Activated CD8-positive, alpha-beta memory T cell treated with anti-CD3 and anti-CD28 coated beads for 4 hours (primary cell): ENCODE data around the gene OPRL1.

ENCODE experiments used
- DNase-seq, 2 donors: peaks; one replicate each; pipeline ENCODE4 v3.0.0-alpha.2; 2020; ENCODE audit warnings: low read depth in 2 of 2

Gene OPRL1

DNA sequence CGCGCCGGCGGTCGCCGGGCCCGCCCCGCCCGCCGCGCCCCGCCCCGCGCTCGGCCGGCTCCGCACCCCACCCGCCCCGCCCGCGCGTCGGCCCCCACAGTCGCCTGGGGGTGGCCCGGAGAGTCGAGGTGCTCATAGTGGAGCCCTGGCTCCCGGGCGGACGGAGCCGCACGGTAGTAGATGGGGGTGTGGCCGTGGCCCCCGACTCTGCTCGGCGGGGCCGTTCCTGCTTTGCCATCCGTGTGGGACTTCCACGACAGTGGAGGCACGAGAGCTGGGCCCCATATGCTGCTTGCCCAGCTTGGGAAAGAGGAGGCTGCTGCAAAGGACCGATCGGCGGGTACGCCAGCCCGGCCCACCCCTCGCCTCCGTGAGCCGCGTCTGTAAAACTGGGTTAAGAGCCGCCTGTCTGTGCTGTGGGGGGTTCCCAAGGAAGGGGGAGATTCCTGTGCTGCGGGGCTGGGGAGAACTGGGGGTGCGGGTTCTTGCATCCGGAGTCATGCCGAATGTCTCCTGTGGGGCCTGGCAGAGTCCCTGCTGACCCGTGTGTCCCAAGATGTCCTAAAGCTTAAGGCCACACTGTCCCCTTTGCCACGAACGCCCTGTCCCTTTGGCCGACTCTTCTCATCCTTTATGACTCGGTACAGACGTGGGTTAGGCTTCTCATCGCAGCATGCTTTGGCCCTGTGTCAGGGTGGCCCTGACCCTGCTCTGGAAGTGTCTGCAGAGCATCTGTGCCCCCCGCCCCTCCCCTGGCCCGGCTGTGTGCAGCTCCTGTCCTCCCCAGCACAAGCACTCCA is at the start of gene OPRL1:
OPRL1 (plus strand) TSS at position 70 of the 800 bp plus-strand sequence. CDS start 12,639 bp downstream, outside the sequence.
- no peak for DNase-seq

DNA sequence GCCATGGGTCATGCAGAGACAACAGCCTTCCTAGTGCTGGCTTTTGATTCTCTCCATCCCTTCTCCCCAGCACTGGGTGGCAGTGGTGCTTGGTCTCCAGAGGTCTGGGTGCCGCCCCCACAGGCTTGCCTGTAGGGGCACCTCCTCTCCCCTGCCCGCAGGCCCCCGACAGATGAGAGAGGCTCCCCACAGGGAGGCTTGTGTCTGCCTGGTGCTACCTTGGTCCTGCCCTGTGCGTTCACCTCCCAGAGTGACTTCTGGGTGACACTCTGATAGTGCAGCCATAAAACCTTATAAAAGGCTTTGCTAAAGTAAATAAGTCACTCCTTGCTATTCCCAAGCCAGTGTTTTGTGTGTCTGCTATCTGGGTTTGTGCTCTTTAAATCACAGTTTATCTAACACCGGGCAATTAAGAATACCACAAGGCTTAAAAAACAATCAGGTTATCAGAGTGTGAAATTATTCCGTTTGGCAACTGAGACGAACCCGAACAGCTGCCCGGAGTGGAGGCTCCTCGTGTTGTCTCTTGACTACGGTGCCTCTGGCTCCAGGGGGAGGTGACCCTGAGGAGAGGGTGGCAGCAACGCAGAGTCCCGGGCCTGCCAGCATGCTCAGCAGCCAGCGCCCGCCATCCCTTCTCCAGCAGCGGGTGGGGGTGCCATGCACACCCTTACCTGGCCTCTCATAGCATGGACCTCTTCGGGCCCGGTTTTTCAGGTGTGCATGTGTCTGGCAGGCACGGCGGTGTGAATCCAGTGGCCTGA is 49.3 kb upstream of the OPRL1 start:
- DNase-seq: no peak

- no peak for DNase-seq
Observed at GRCh38 chr20:64031822-64032314, 48.0 kb upstream of the OPRL1 start.

GRCh38 chr20:64032706-64033624 is 46.9 kb upstream of the OPRL1 start:
- no peak for DNase-seq

DNA sequence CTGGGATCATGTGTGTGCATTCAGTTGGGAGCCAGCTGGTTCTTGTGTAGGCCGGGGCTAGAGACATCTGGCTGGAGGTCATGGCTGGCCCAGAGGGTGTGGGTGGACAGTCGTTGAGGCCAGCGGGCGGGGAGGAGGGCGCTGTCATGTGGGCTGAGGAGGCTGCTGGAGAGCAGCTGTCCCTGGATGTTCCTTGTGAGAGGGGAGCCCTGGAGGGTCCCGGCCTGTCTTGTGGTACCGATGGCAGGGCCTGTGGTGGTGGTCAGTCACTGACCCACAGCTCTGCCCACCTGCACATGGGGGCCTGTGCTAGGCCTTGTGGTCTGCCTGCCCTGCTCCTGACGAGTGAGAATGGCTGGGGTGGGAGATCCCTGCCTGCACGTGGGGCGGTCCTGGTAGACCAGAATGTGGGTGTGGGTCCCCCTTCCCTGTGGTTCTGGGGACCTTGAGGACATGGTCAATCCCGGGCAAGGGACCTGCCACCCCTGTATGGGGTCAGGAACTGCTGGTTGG is 45.8 kb upstream of the OPRL1 start:
- no peak for DNase-seq

DNA sequence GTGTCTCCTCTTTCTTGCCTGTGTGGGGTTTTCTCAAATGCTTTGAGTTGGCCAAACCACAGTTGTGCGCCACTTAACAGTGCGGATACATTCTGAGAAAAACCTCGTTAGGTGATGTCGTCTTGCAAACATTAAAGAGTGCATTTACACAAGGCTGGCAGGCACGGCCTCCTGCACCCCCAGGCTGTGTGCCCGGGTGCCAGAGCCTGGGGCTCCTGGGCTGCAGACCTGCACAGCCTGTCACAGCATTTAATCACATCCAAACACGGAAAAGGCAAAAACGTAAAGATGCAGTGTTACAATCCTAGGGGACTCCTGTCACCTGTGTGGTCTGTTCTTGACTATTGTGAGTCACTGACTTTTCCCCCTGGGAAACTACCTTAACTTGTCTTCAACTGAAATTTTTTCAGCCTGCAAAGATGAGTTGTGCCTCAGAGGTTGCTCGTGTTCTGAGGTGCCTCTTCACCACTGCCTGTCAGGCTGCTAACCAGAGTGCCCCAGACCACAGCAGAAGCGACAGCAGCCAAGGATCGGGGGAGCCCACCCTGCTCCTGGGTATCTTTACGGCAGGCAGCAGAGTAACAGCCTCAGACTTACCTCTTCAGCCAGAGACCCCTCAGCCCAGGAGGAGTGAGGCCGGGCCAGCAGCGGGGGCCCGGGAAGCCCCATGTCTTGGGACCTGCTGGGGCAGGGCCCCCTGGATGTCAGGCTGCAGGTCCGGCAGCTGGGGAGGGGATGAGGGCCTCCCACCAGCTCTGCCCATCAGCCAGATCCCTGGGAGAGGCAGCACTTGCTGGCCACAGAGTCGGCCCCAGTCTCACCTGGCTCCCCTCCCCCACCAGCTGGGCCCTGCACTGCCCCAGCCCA is 44.6 kb upstream of the OPRL1 start:
- DNase-seq: no peak

GRCh38 chr20:64035933-64036345 is 43.9 kb upstream of the OPRL1 start, which contains the start of gene C20orf204:
Gene C20orf204, plus strand, starts transcription at chr20:64036182. Its CDS starts 142 bp downstream, at chr20:64036324.
- DNase-seq: no peak

DNA sequence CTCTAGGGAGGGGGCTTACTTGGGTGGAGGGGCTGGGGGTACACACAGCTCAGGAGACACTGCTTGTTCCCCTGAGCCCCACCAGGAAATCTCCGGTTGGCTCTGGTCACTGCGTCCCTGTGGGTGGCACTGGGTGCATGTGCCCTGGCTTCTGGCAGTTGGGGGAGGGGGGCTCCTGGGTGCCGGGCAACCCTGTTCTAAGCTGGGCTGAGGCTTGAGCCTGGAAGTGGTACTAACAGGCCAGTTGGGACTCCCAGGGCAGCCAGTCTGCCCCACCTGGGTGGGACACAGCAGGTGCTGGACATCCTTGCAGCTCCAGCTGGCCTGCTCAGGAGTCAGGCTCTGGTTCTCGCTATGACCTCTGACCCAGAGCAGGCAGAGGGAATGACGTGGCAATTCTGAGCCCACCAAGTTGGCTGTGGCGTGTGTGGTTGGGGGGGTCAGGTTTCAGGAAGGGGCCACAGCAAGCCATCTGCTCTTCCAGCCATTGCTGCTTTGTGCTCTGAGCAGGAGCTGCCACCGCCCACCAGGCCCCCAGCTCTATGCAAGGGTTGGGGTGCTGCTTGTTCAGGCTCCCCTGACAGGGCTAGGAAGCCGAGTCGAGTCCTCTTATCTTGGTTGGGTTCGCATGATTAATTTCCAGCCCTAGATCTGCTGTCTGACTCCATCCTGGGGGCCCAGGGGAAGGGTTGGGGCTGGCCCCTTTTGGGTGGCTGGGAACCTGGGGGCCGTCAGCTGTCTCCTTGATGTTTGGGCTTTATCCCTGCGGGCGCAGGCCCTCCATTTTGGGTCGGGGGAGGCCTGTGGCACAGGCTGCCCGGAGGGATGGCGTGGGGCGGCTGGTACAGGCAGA is 43.3 kb upstream of the OPRL1 start:
- no peak for DNase-seq

- no peak for DNase-seq
Observed at GRCh38 chr20:64037199-64037497, 42.7 kb upstream of the OPRL1 start.

DNA sequence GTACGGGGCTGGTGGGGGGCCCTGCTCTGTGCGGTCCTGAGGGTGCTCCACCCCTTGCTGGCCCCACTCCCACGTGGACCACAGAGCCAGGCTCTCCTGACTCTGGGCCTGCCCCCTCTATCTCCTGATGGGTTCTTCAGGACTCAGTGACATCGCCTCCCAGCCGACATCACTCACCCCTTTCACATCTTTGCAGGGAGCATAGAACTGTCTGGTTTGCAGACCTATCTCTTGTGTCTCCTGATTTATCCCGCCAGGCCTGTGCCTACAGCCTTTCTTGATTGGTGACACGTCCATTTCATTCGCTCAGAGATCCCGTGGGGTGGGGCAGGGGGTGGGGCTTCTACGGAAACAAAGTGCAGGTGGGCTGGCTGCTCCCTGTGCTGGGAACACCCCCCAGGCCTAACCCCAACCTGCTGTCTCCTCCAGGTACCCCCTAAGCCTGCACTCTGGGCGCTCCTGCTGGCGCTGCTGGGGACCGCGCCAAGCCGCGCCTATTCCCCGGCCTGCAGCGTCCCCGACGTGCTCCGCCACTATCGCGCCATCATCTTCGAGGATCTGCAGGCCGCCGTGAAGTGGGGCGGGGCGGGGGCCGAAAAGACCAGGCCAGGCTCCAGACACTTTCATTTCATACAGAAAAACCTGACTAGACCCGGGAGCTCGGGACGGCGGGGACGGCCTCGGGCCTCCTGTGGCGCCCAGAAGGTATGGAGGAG is 42.2 kb upstream of the OPRL1 start:
- no peak for DNase-seq

DNA sequence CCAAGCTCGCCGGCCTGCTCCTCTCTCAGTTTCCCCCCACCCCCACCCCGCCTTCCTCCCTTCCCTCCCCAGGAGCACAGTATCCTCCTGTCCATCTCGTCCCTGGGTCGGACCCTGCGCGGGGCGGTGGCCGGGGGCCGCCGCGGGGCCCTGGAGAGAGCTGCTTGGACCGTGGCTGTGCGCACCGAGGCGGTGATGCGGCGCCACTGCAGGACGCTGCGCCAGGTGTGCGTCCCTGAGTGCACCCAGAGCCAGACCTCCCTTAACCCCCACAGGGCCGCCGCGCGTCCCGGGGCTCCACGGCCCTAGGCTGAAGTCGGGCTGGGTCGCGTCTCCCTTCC is 41.7 kb upstream of the OPRL1 start:
- no peak for DNase-seq

- DNase-seq: peak; percentile 38 to 60
Observed at GRCh38 chr20:64038565-64039292, 41.2 kb upstream of the OPRL1 start.

GRCh38 chr20:64039293-64040160 is 40.4 kb upstream of the OPRL1 start:
- DNase-seq: no peak

DNA sequence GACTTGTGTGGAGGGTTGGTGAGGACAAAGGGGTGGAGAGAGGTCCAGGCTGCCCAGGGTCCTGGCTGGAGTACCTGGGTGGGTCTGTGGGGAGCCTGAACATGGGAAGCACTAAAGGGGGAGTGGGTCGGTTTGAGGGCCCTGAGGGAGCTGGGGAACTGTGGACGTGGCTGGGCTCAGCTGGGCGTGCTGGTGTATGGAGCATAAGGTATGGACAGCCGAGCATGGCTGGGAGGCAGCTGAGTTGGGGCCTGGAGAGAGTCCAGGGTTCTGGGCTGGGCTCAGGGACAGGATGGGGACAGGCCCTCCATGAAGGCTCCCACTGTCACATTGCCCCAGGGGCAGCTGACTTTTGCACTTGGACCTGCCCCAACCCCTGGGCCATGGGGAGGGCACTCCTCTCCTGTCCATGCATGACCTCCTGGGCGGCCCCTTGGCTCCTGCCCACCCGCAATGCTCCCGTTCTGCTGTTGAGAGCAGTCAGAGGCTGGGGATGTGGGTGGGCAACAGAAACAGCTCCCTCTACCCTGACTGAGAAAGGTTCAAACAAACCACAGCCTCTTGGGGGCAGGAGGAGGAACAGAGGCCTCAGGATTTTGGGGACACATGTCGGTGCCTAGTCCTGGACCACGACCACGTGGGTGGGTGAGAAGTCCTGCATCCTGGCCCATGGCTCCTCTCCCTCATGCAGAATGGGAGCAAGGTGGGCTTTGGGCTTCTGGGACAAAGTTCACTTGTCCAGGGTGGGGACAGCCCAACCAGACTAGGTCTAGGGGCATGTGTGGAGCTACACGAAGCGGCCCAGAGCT is 39.4 kb upstream of the OPRL1 start:
- DNase-seq: no peak

DNA sequence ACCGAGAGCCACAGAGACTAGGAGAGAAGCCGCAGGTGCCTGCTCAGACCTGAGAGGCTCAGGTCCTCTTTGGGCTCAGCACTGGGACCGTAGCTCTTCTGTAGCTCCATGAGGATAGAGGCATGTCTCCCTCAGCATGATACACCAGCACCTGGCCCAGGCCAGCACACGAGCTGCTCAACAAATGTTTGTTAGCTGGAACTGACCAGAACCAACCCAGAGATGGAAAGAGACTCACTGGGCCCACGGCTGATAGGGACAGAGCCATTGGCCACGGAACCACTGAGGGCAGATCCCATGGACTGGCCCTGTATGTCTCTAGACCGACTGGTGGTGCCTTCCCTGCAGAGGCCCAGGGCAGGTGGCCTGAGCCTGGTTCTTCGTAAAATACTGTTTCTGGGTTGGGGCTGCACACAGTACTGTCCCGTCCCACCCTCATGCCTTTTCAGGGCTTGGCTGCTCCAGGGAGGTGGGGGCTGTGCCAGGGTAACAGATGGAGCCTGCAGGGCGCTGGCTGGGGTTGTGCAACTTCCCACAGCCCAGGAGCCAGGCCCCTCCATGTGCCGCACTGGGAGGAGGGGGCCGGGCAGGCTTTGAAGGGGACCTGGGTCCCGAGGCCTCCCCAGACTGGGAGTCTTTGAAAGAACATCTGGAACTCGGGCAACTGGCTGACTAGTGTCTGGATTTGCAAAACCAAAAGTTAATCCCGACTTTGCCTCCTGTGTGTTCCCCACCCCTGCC is 38.7 kb upstream of the OPRL1 start:
- no peak for DNase-seq

DNA sequence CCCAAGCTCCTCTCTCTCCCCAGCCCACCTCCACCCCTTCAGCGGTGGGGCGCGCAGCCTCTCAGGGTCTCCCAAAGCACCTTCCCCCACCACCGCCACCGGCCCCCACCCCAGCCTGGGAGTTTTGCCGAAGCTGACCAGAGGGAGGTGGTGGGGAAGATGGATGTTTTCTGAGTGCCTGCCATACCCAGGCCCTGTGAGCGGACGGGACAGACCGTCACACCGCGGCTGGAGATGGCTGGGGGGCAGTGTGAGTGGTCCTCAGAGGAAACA is 38.2 kb upstream of the OPRL1 start:
- no peak for DNase-seq
